Stromal cell of bone marrow (primary cell): Measurements from ENCODE around the gene NDUFB7.
"Not testable (repeated sequence)": the region's sequence is repeated elsewhere in the genome, so short reads cannot be mapped to it uniquely, and the experiment has no call there.

ENCODE experiments used
- DNase-seq: peaks from one replicate; pipeline ENCODE4 v3.0.0-alpha.2; 2012; ENCODE audit warnings: low read depth

NDUFB7 gene

GRCh38 chr19:14553042-14553938, 18.6 kb downstream of the NDUFB7 start:
- DNase-seq: no peak

GRCh38 chr19:14552006-14552360, 19.9 kb downstream of the NDUFB7 start:
- not testable (repeated sequence) for DNase-seq

- DNase-seq: not testable (repeated sequence)
These were observed 20.5 kb downstream of the NDUFB7 start for GRCh38 chr19:14551134-14552005.

GRCh38 chr19:14550201-14550754, 21.6 kb downstream of the NDUFB7 start:
- DNase-seq: no peak

GRCh38 chr19:14545716-14546082, 26.2 kb downstream of the NDUFB7 start:
- DNase-seq: no peak

GRCh38 chr19:14544977-14545715, 26.7 kb downstream of the NDUFB7 start:
- DNase-seq: no peak

- DNase-seq: no peak
These were observed 27.8 kb downstream of the NDUFB7 start for GRCh38 chr19:14544047-14544446.

GRCh38 chr19:14542711-14543328, 29.0 kb downstream of the NDUFB7 start:
- no peak for DNase-seq

GRCh38 chr19:14541979-14542378, 29.9 kb downstream of the NDUFB7 start:
- not testable (repeated sequence) for DNase-seq

GRCh38 chr19:14540741-14541525, 30.9 kb downstream of the NDUFB7 start:
- DNase-seq: no peak

GRCh38 chr19:14536926-14537692, 34.8 kb downstream of the NDUFB7 start:
- DNase-seq: no peak

GRCh38 chr19:14533450-14533849, 38.4 kb downstream of the NDUFB7 start:
- no peak for DNase-seq

- no peak for DNase-seq
These were observed 41.4 kb downstream of the NDUFB7 start for GRCh38 chr19:14530506-14530905.

GRCh38 chr19:14530005-14530348, 41.9 kb downstream of the NDUFB7 start:
- no peak for DNase-seq

- peak; percentile 100 for DNase-seq
These were observed 42.4 kb downstream of the NDUFB7 start, which contains the start of gene TECR for GRCh38 chr19:14529254-14530004. TECR (plus strand) TSS chr19:14529594; CDS start chr19:14529697, 103 bp downstream.

GRCh38 chr19:14528419-14529253, 43.2 kb downstream of the NDUFB7 start:
- DNase-seq: no peak

- DNase-seq: no peak
These were observed 45.4 kb downstream of the NDUFB7 start for GRCh38 chr19:14526423-14526822.

GRCh38 chr19:14525729-14526128, 46.1 kb downstream of the NDUFB7 start:
- no peak for DNase-seq
